Measurements from ENCODE around the gene PAQR6.
"Not testable (repeated sequence)": the region's sequence is repeated elsewhere in the genome, so short reads cannot be mapped to it uniquely, and the experiment has no call there.

The PAQR6 gene

GRCh38 chr1:156229809-156230472, 17.9 kb downstream of the PAQR6 start:
- Histone ChIP-seq H3K4me3 (ENCODE audit: low read length) (no peak overlapping the region), H3K27ac (ENCODE audit: low read depth, low read length) (no peak overlapping the region), H3K9ac (ENCODE audit: low read depth, low read length) (no peak overlapping the region), H3K27me3 (ENCODE audit: insufficient read depth, low read length) (no peaks in the 10 kb centered on the region), H3K4me1 (ENCODE audit: insufficient read depth, low read length) (no peaks in the 10 kb centered on the region), H3K9me3 (ENCODE audit: insufficient read depth, low read depth, low read length) (no peaks in the 10 kb centered on the region), H3K36me3 (ENCODE audit: insufficient read depth, low read length) (peaks cover 51% of the 10 kb centered on the region)
- WGBS = 97% methylated on average over 11 of the region's 11 CpGs

- Histone ChIP-seq H3K9me3 (ENCODE audit: insufficient read depth, low read depth, low read length) (no peaks in the 10 kb centered on the region), H3K4me3 (ENCODE audit: low read length) (no peak overlapping the region), H3K27me3 (ENCODE audit: insufficient read depth, low read length) (no peaks in the 10 kb centered on the region), H3K9ac (ENCODE audit: low read depth, low read length) (no peak overlapping the region), H3K36me3 (ENCODE audit: insufficient read depth, low read length) (peaks cover 46% of the 10 kb centered on the region), H3K4me1 (ENCODE audit: insufficient read depth, low read length) (no peaks in the 10 kb centered on the region), H3K27ac (ENCODE audit: low read depth, low read length) (no peak overlapping the region)
- 82% methylated on average over 7 of the region's 7 CpGs for WGBS
Measured at GRCh38 chr1:156228501-156228900, 19.4 kb downstream of the PAQR6 start.

- Histone ChIP-seq H3K27me3 (ENCODE audit: insufficient read depth, low read length) (no peaks in the 10 kb centered on the region), H3K27ac (ENCODE audit: low read depth, low read length) (no peak overlapping the region), H3K9me3 (ENCODE audit: insufficient read depth, low read depth, low read length) (no peaks in the 10 kb centered on the region), H3K36me3 (ENCODE audit: insufficient read depth, low read length) (peaks cover 53% of the 10 kb centered on the region), H3K9ac (ENCODE audit: low read depth, low read length) (no peak overlapping the region), H3K4me3 (ENCODE audit: low read length) (no peak overlapping the region), H3K4me1 (ENCODE audit: insufficient read depth, low read length) (no peaks in the 10 kb centered on the region)
- 95% methylated on average over 4 of the region's 4 CpGs for WGBS
Measured at GRCh38 chr1:156226782-156227181, 21.1 kb downstream of the PAQR6 start.

- H3K9ac ChIP-seq (ENCODE audit: low read depth, low read length) = no peak overlapping the region
- no peak overlapping the region for H3K4me3 ChIP-seq (ENCODE audit: low read length)
- H3K9me3 ChIP-seq (ENCODE audit: insufficient read depth, low read depth, low read length) = no peaks in the 10 kb centered on the region
- no peak overlapping the region for H3K27ac ChIP-seq (ENCODE audit: low read depth, low read length)
- H3K27me3 ChIP-seq (ENCODE audit: insufficient read depth, low read length) = no peaks in the 10 kb centered on the region
- 100% methylated on average over 2 of the region's 2 CpGs for WGBS
- H3K36me3 ChIP-seq (ENCODE audit: insufficient read depth, low read length) = peaks cover 59% of the 10 kb centered on the region
- no peaks in the 10 kb centered on the region for H3K4me1 ChIP-seq (ENCODE audit: insufficient read depth, low read length)
Measured at GRCh38 chr1:156226116-156226538, 21.7 kb downstream of the PAQR6 start.

- no peaks in the 10 kb centered on the region for H3K27me3 ChIP-seq (ENCODE audit: insufficient read depth, low read length)
- no peaks in the 10 kb centered on the region for H3K4me1 ChIP-seq (ENCODE audit: insufficient read depth, low read length)
- H3K9ac ChIP-seq (ENCODE audit: low read depth, low read length) = no peak overlapping the region
- no peak overlapping the region for H3K4me3 ChIP-seq (ENCODE audit: low read length)
- 33% methylated on average over 2 of the region's 2 CpGs for WGBS
- H3K36me3 ChIP-seq (ENCODE audit: insufficient read depth, low read length) = peaks cover 64% of the 10 kb centered on the region
- H3K27ac ChIP-seq (ENCODE audit: low read depth, low read length) = no peak overlapping the region
- no peaks in the 10 kb centered on the region for H3K9me3 ChIP-seq (ENCODE audit: insufficient read depth, low read depth, low read length)
Measured at GRCh38 chr1:156225677-156226014, 22.2 kb downstream of the PAQR6 start.

GRCh38 chr1:156221986-156222692, 25.7 kb downstream of the PAQR6 start:
- H3K9me3 ChIP-seq (ENCODE audit: insufficient read depth, low read depth, low read length) = no peaks in the 10 kb centered on the region
- no peak overlapping the region for H3K27ac ChIP-seq (ENCODE audit: low read depth, low read length)
- no peaks in the 10 kb centered on the region for H3K4me1 ChIP-seq (ENCODE audit: insufficient read depth, low read length)
- H3K4me3 ChIP-seq (ENCODE audit: low read length) = no peak overlapping the region
- peaks cover 62% of the 10 kb centered on the region for H3K36me3 ChIP-seq (ENCODE audit: insufficient read depth, low read length)
- WGBS = 98% methylated on average over 13 of the region's 13 CpGs
- H3K9ac ChIP-seq (ENCODE audit: low read depth, low read length) = no peak overlapping the region
- H3K27me3 ChIP-seq (ENCODE audit: insufficient read depth, low read length) = no peaks in the 10 kb centered on the region

GRCh38 chr1:156220226-156220625, 27.6 kb downstream of the PAQR6 start:
- Histone ChIP-seq H3K9me3 (ENCODE audit: insufficient read depth, low read depth, low read length) (no peaks in the 10 kb centered on the region), H3K4me1 (ENCODE audit: insufficient read depth, low read length) (no peaks in the 10 kb centered on the region), H3K36me3 (ENCODE audit: insufficient read depth, low read length) (peaks cover 51% of the 10 kb centered on the region), H3K27me3 (ENCODE audit: insufficient read depth, low read length) (no peaks in the 10 kb centered on the region), H3K9ac (ENCODE audit: low read depth, low read length) (no peak overlapping the region), H3K4me3 (ENCODE audit: low read length) (no peak overlapping the region), H3K27ac (ENCODE audit: low read depth, low read length) (no peak overlapping the region)
- WGBS = 97% methylated on average over 7 of the region's 9 CpGs

GRCh38 chr1:156217871-156218270, 30.0 kb downstream of the PAQR6 start:
- Histone ChIP-seq H3K4me3 (ENCODE audit: low read length) (no peak overlapping the region), H3K27ac (ENCODE audit: low read depth, low read length) (no peak overlapping the region), H3K9ac (ENCODE audit: low read depth, low read length) (no peak overlapping the region), H3K36me3 (ENCODE audit: insufficient read depth, low read length) (peaks cover 47% of the 10 kb centered on the region), H3K27me3 (ENCODE audit: insufficient read depth, low read length) (no peaks in the 10 kb centered on the region), H3K4me1 (ENCODE audit: insufficient read depth, low read length) (peaks cover 3% of the 10 kb centered on the region; the same call in 1 of the 2 replicates), H3K9me3 (ENCODE audit: insufficient read depth, low read depth, low read length) (no peaks in the 10 kb centered on the region)
- WGBS = 100% methylated on average over 2 of the region's 2 CpGs

- peaks cover 35% of the 10 kb centered on the region for H3K36me3 ChIP-seq (ENCODE audit: insufficient read depth, low read length)
- WGBS = 96% methylated on average over 51 of the region's 55 CpGs
- not testable (repeated sequence) for H3K4me3 ChIP-seq (ENCODE audit: low read length); H3K9ac ChIP-seq (ENCODE audit: low read depth, low read length); H3K9me3 ChIP-seq (ENCODE audit: insufficient read depth, low read depth, low read length); H3K4me1 ChIP-seq (ENCODE audit: insufficient read depth, low read length); H3K27ac ChIP-seq (ENCODE audit: low read depth, low read length); H3K27me3 ChIP-seq (ENCODE audit: insufficient read depth, low read length)
Measured at GRCh38 chr1:156216361-156217086, 31.3 kb downstream of the PAQR6 start.

- WGBS = 91% methylated on average over 16 of the region's 16 CpGs
Measured at GRCh38 chr1:156214024-156214748, 33.7 kb downstream of the PAQR6 start.

GRCh38 chr1:156213644-156213966, 34.3 kb downstream of the PAQR6 start:
- Histone ChIP-seq H3K4me3 (ENCODE audit: low read length) (peak overlapping the region; percentile 81), H3K27ac (ENCODE audit: low read depth, low read length) (peak overlapping the region; percentile 99), H3K9me3 (ENCODE audit: insufficient read depth, low read depth, low read length) (no peaks in the 10 kb centered on the region), H3K36me3 (ENCODE audit: insufficient read depth, low read length) (peaks cover 40% of the 10 kb centered on the region), H3K27me3 (ENCODE audit: insufficient read depth, low read length) (no peaks in the 10 kb centered on the region), H3K9ac (ENCODE audit: low read depth, low read length) (peak overlapping the region; percentile 98), H3K4me1 (ENCODE audit: insufficient read depth, low read length) (peaks cover 8% of the 10 kb centered on the region)
- WGBS = 31% methylated on average over 10 of the region's 11 CpGs

More at GRCh38 chr1:156214024-156214748, 33.7 kb downstream of the PAQR6 start:
- H3K4me1 ChIP-seq (ENCODE audit: insufficient read depth, low read length) = peaks cover 8% of the 10 kb centered on the region; the same call in 1 of the 2 replicates
- no peaks in the 10 kb centered on the region for H3K27me3 ChIP-seq (ENCODE audit: insufficient read depth, low read length)
- H3K9me3 ChIP-seq (ENCODE audit: insufficient read depth, low read depth, low read length) = no peaks in the 10 kb centered on the region
- H3K36me3 ChIP-seq (ENCODE audit: insufficient read depth, low read length) = peaks cover 38% of the 10 kb centered on the region
- H3K27ac ChIP-seq (ENCODE audit: low read depth, low read length) = no peak overlapping the region; the same call in 1 of the 2 replicates
- H3K4me3 ChIP-seq (ENCODE audit: low read length) = peak overlapping the region; percentile 81
- H3K9ac ChIP-seq (ENCODE audit: low read depth, low read length) = peak overlapping the region; percentile 15; the same call in 1 of the 2 replicates
